WTC11 (cell line): ENCODE results near the gene MZT1. TPM values are rescaled to one million over a fixed set of nuclear protein-coding genes. Genes with fewer than 3 reads are reported as not detected.

Experiments used
- ATAC-seq: fragments of 200-7000 bp; cut with Tn5 transposase; 2 replicates; pipeline ENCODE4 v1.10.0; 2021; ENCODE audit warnings: mild to moderate bottlenecking, moderate library complexity
- CTCF ChIA-PET: fragments of 300-600 bp; sonication (Branson Sonifier 250); formaldehyde crosslinking; loops from one replicate; lab custom pipeline; 2021; ENCODE audit warnings: antibody characterized with exemption; lab: Charles Lee
- POLR2A ChIA-PET: fragments of 350-600 bp; sonication (Branson Sonifier 250); formaldehyde crosslinking; loops from one replicate; lab custom pipeline; 2021; ENCODE audit warnings: antibody characterized with exemption; lab: Charles Lee
- DNase-seq: peaks from one replicate; pipeline ENCODE4 v3.0.0; 2021; ENCODE audit warnings: low spot score
- H3K27ac Mint-ChIP-seq: 2 replicates; pipeline ENCODE4 v1.8.0; 2021; ENCODE audit warnings: mixed read lengths
- H3K27me3 Mint-ChIP-seq: 2 replicates; pipeline ENCODE4 v1.8.0; 2021; ENCODE audit warnings: low read depth, mild to moderate bottlenecking, moderate library complexity, mixed read lengths
- H3K36me3 Mint-ChIP-seq: 2 replicates; pipeline ENCODE4 v1.8.0; 2021; ENCODE audit warnings: mixed read lengths
- H3K4me1 Mint-ChIP-seq: 2 replicates; pipeline ENCODE4 v1.8.0; 2022; ENCODE audit warnings: mixed read lengths
- H3K4me3 Mint-ChIP-seq: 2 replicates; pipeline ENCODE4 v1.8.0; 2021; ENCODE audit warnings: mild to moderate bottlenecking, moderate library complexity, mixed read lengths
- H3K9me3 Mint-ChIP-seq: 2 replicates; pipeline ENCODE4 v1.8.0; 2021; ENCODE audit warnings: mixed read lengths
- CBFB ChIP-seq: sonication (generic); formaldehyde crosslinking; IDR thresholded peaks from 2 replicates; pipeline ENCODE4 v1.8.1; 2022; ENCODE audit warnings: mild to moderate bottlenecking, low read depth, missing genetic modification reagents
- IRF2 ChIP-seq: sonication (generic); formaldehyde crosslinking; IDR thresholded peaks from 2 replicates; pipeline ENCODE4 v1.8.0; 2022; ENCODE audit warnings: low read depth, missing genetic modification reagents, borderline replicate concordance
- JAZF1 ChIP-seq: fragments of 250-450 bp; sonication (Bioruptor Pico); IDR thresholded peaks from 2 replicates; pipeline ENCODE4 v1.9.0; 2021; ENCODE audit warnings: moderate library complexity, mild to moderate bottlenecking, inconsistent platforms
- KAT7 ChIP-seq: sonication (generic); formaldehyde crosslinking; IDR thresholded peaks from 2 replicates; pipeline ENCODE4 v1.8.1; 2023; ENCODE audit warnings: missing genetic modification reagents, mild to moderate bottlenecking, borderline replicate concordance
- MXD4 ChIP-seq: fragments of 250-450 bp; sonication (Bioruptor Pico); IDR thresholded peaks from 2 replicates; pipeline ENCODE4 v1.8.0; 2021; ENCODE audit warnings: mild to moderate bottlenecking, moderate library complexity, borderline replicate concordance
- NFATC4 ChIP-seq: fragments of 250-450 bp; sonication (Bioruptor Pico); IDR thresholded peaks from 2 replicates; pipeline ENCODE4 v1.9.0; 2021; ENCODE audit warnings: mild to moderate bottlenecking
- NFYB ChIP-seq: sonication (generic); formaldehyde crosslinking; conservative IDR thresholded peaks from 2 replicates; pipeline ENCODE4 v1.8.0; 2022; ENCODE audit warnings: low read depth, missing genetic modification reagents
- NR1H2 ChIP-seq: sonication (generic); formaldehyde crosslinking; IDR thresholded peaks from 2 replicates; pipeline ENCODE4 v1.9.0; 2021; ENCODE audit warnings: mild to moderate bottlenecking, moderate library complexity, missing genetic modification reagents
- NR3C1 ChIP-seq: sonication (generic); formaldehyde crosslinking; conservative IDR thresholded peaks from 2 replicates; pipeline ENCODE4 v1.8.1; 2023; ENCODE audit warnings: low read depth, mild to moderate bottlenecking, missing genetic modification reagents
- SOX15 ChIP-seq: fragments of 250-450 bp; sonication (Bioruptor Pico); IDR thresholded peaks from 2 replicates; pipeline ENCODE4 v1.9.0; 2021; ENCODE audit warnings: mild to moderate bottlenecking
- TCF7 ChIP-seq: sonication (generic); formaldehyde crosslinking; IDR thresholded peaks from 2 replicates; pipeline ENCODE4 v1.8.0; 2022; ENCODE audit warnings: mild to moderate bottlenecking, low read depth, missing genetic modification reagents, moderate library complexity
- TEAD4 ChIP-seq: sonication (generic); formaldehyde crosslinking; IDR thresholded peaks from 2 replicates; pipeline ENCODE4 v1.8.0; 2022; ENCODE audit warnings: mild to moderate bottlenecking, missing genetic modification reagents
- ZNF121 ChIP-seq: sonication (generic); formaldehyde crosslinking; IDR thresholded peaks from 2 replicates; pipeline ENCODE4 v1.8.0; 2023; ENCODE audit warnings: missing genetic modification reagents
- ZNF317 ChIP-seq: sonication (generic); formaldehyde crosslinking; IDR thresholded peaks from 2 replicates; pipeline ENCODE4 v1.8.1; 2023; ENCODE audit warnings: low read depth, mild to moderate bottlenecking, moderate library complexity, missing genetic modification reagents, borderline replicate concordance
- ZNF671 ChIP-seq: fragments of 250-450 bp; sonication (Bioruptor Pico); IDR thresholded peaks from 2 replicates; pipeline ENCODE4 v1.8.0; 2021; ENCODE audit warnings: mild to moderate bottlenecking
- total RNA-seq: library from RNA; stranded (reverse); gene quantifications from 3 replicates; pipeline ENCODE4 v1.2.3, GENCODE V29; 2021
- TF ChIP-seq, protein P1 (sequence below): sonication (generic); formaldehyde crosslinking; IDR thresholded peaks from 2 replicates; pipeline ENCODE4 v1.8.0; 2023; ENCODE audit warnings: mild to moderate bottlenecking, missing genetic modification reagents
- TF ChIP-seq, protein P2 (sequence below): sonication (generic); formaldehyde crosslinking; IDR thresholded peaks from 2 replicates; pipeline ENCODE4 v1.8.1; 2022; ENCODE audit warnings: low read depth, missing genetic modification reagents, borderline replicate concordance
- TF ChIP-seq, protein P3 (sequence below): fragments of 250-450 bp; sonication (Bioruptor Pico); conservative IDR thresholded peaks from 2 replicates; pipeline ENCODE4 v1.9.0; 2021; ENCODE audit warnings: mild to moderate bottlenecking
- TF ChIP-seq, protein P4 (sequence below): fragments of 250-450 bp; sonication (Bioruptor Pico); IDR thresholded peaks from 2 replicates; pipeline ENCODE4 v1.9.0; 2021; ENCODE audit warnings: mild to moderate bottlenecking
- TF ChIP-seq, protein P5 (sequence below): sonication (generic); formaldehyde crosslinking; IDR thresholded peaks from 2 replicates; pipeline ENCODE4 v1.8.1; 2023; ENCODE audit warnings: mild to moderate bottlenecking, missing genetic modification reagents, moderate library complexity
- TF ChIP-seq, protein P6 (sequence below): sonication (generic); formaldehyde crosslinking; IDR thresholded peaks from 2 replicates; pipeline ENCODE4 v1.8.0; 2022; ENCODE audit warnings: mild to moderate bottlenecking, missing genetic modification reagents
- TF ChIP-seq, protein P7 (sequence below): fragments of 250-450 bp; sonication (Bioruptor Pico); IDR thresholded peaks from 2 replicates; pipeline ENCODE4 v1.9.0; 2021; ENCODE audit warnings: mild to moderate bottlenecking

The MZT1 gene
- total RNA-seq, 1 experiment from 2014 or later = 23.5 TPM

DNA sequence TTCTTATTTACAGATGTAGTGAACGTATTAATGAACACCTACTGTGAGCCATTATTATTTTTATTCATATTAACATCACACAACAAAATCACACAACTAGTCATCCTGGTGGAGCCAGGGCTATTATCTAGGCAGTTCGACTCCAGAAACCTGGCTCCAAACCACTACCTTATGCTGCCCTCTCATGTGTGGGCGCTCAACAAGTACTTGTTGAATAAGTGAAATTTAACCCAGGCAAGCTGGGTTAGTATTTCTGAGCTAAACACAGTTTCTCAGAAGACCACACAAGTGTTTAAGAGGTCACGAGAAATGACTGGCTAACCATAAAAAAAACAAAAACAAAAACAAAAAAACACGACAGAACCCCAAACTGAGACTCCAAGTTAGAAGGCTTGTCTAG lies 33.6 kb downstream of the MZT1 start (continued):
- TF ChIP-seq, protein P1, sequence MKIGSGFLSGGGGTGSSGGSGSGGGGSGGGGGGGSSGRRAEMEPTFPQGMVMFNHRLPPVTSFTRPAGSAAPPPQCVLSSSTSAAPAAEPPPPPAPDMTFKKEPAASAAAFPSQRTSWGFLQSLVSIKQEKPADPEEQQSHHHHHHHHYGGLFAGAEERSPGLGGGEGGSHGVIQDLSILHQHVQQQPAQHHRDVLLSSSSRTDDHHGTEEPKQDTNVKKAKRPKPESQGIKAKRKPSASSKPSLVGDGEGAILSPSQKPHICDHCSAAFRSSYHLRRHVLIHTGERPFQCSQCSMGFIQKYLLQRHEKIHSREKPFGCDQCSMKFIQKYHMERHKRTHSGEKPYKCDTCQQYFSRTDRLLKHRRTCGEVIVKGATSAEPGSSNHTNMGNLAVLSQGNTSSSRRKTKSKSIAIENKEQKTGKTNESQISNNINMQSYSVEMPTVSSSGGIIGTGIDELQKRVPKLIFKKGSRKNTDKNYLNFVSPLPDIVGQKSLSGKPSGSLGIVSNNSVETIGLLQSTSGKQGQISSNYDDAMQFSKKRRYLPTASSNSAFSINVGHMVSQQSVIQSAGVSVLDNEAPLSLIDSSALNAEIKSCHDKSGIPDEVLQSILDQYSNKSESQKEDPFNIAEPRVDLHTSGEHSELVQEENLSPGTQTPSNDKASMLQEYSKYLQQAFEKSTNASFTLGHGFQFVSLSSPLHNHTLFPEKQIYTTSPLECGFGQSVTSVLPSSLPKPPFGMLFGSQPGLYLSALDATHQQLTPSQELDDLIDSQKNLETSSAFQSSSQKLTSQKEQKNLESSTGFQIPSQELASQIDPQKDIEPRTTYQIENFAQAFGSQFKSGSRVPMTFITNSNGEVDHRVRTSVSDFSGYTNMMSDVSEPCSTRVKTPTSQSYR (CRISPR knock-in tag) = no peak
- TF ChIP-seq ZNF317 (CRISPR knock-in tag) (no peak), MXD4 (CRISPR knock-in tag) (no peak), NR1H2 (CRISPR knock-in tag) (no peak), NR3C1 (CRISPR knock-in tag) (no peak)
- TF ChIP-seq, protein P2, sequence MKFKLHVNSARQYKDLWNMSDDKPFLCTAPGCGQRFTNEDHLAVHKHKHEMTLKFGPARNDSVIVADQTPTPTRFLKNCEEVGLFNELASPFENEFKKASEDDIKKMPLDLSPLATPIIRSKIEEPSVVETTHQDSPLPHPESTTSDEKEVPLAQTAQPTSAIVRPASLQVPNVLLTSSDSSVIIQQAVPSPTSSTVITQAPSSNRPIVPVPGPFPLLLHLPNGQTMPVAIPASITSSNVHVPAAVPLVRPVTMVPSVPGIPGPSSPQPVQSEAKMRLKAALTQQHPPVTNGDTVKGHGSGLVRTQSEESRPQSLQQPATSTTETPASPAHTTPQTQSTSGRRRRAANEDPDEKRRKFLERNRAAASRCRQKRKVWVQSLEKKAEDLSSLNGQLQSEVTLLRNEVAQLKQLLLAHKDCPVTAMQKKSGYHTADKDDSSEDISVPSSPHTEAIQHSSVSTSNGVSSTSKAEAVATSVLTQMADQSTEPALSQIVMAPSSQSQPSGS (CRISPR knock-in tag) = no peak
- TF ChIP-seq, protein P3, sequence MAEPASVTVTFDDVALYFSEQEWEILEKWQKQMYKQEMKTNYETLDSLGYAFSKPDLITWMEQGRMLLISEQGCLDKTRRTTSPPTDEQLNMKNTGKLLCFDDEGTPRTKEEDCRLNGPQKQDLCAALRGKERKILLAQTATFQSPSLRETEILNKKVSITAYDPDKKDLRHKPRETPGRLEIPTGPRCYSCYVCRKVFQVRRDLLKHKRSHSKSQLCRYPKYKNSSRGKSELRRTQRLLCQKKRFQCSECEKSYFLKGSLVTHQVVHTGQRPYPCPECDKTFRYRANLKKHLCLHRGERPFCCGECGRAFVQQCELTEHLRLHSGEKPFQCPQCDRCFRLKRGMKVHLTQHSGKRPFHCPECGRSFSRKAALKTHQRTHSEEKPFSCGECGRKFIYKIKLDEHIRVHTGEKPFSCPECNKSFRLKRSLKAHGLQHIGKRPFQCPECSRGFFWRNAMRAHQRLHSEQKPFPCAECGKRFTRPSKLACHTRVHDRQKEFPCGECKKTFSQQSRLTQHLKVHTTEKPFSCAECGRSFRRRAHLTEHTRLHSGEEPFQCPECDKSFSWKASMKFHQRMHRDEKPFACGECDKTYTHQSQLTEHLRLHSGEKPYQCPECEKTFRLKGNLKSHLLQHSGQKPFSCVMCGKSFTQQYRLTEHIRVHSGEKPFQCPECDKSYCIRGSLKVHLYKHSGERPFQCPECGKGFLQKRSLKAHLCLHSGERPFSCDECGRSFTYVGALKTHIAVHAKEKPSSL = no peak

DNA sequence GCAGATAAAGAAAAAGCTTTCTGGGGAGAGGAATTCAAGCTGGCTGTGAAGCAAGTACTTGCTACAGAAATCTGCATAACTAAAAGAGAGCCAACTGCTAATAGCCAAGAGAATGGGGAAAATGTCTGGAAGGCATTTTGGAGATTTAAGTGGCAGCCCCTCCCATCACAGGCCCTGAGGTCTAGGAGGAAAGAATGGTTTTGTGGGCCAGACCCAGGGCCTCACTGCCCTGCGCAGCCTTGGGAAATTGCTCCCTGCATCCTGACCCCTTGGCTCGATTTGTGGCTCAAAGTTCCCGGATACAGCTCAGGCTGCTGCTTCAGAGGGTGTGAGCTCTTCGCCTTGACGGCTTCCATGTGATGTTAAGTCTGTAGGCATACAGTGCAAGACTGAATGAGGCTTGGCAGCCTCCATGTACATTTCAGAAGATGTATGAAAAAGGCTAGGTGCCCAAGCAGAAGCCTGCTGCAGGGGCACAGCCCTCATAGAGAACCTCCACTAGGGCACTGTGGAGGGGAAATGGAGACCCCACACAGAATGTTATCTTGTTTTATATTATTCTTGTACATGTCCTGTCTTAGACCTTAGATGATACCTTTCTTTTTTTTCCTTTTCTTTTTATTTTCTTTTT lies 34.4 kb downstream of the MZT1 start:
- no peak for ATAC-seq
- H3K4me1 Mint-ChIP-seq = no peaks in the 10 kb centered on the region
- CTCF ChIA-PET = no interaction called here
- no peak for TF ChIP-seq JAZF1 (CRISPR knock-in tag)
- TF ChIP-seq IRF2 (CRISPR knock-in tag) = no peak
- no peak for TF ChIP-seq CBFB (CRISPR knock-in tag)
- no peak for TF ChIP-seq KAT7
- no peak for TF ChIP-seq NFATC4 (CRISPR knock-in tag)
- TF ChIP-seq SOX15 (CRISPR knock-in tag) = no peak
- TF ChIP-seq, protein P4, sequence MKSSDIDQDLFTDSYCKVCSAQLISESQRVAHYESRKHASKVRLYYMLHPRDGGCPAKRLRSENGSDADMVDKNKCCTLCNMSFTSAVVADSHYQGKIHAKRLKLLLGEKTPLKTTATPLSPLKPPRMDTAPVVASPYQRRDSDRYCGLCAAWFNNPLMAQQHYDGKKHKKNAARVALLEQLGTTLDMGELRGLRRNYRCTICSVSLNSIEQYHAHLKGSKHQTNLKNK (CRISPR knock-in tag) = no peak
- TF ChIP-seq, protein P5, sequence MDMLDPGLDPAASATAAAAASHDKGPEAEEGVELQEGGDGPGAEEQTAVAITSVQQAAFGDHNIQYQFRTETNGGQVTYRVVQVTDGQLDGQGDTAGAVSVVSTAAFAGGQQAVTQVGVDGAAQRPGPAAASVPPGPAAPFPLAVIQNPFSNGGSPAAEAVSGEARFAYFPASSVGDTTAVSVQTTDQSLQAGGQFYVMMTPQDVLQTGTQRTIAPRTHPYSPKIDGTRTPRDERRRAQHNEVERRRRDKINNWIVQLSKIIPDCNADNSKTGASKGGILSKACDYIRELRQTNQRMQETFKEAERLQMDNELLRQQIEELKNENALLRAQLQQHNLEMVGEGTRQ = no peak
- TF ChIP-seq, protein P6, sequence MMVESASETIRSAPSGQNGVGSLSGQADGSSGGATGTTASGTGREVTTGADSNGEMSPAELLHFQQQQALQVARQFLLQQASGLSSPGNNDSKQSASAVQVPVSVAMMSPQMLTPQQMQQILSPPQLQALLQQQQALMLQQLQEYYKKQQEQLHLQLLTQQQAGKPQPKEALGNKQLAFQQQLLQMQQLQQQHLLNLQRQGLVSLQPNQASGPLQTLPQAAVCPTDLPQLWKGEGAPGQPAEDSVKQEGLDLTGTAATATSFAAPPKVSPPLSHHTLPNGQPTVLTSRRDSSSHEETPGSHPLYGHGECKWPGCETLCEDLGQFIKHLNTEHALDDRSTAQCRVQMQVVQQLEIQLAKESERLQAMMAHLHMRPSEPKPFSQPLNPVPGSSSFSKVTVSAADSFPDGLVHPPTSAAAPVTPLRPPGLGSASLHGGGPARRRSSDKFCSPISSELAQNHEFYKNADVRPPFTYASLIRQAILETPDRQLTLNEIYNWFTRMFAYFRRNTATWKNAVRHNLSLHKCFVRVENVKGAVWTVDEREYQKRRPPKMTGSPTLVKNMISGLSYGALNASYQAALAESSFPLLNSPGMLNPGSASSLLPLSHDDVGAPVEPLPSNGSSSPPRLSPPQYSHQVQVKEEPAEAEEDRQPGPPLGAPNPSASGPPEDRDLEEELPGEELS (CRISPR knock-in tag) = no peak
- no peak for TF ChIP-seq NFYB (CRISPR knock-in tag)
- TF ChIP-seq, protein P2 (CRISPR knock-in tag) = no peak
- no peak for TF ChIP-seq TCF7 (CRISPR knock-in tag)
- no peak for TF ChIP-seq ZNF671 (CRISPR knock-in tag)
- TF ChIP-seq TEAD4 (CRISPR knock-in tag) = no peak
- TF ChIP-seq, protein P7, sequence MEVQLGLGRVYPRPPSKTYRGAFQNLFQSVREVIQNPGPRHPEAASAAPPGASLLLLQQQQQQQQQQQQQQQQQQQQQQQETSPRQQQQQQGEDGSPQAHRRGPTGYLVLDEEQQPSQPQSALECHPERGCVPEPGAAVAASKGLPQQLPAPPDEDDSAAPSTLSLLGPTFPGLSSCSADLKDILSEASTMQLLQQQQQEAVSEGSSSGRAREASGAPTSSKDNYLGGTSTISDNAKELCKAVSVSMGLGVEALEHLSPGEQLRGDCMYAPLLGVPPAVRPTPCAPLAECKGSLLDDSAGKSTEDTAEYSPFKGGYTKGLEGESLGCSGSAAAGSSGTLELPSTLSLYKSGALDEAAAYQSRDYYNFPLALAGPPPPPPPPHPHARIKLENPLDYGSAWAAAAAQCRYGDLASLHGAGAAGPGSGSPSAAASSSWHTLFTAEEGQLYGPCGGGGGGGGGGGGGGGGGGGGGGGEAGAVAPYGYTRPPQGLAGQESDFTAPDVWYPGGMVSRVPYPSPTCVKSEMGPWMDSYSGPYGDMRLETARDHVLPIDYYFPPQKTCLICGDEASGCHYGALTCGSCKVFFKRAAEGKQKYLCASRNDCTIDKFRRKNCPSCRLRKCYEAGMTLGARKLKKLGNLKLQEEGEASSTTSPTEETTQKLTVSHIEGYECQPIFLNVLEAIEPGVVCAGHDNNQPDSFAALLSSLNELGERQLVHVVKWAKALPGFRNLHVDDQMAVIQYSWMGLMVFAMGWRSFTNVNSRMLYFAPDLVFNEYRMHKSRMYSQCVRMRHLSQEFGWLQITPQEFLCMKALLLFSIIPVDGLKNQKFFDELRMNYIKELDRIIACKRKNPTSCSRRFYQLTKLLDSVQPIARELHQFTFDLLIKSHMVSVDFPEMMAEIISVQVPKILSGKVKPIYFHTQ (CRISPR knock-in tag) = no peak
- no peak for TF ChIP-seq ZNF121 (CRISPR knock-in tag)

More for the DNA sequence above, 34.4 kb downstream of the MZT1 start:
- Mint-ChIP-seq H3K36me3 (peaks cover 31% of the 10 kb centered on the region), H3K9me3 (peaks cover 45% of the 10 kb centered on the region), H3K27ac (no peak overlapping the region), H3K27me3 (no peaks in the 10 kb centered on the region), H3K4me3 (no peak overlapping the region)
- DNase-seq = no peak
- POLR2A ChIA-PET = interaction anchor here (0.6 kb wide), 1 partner anchor 88 kb away, joined by 5 read pairs; no protein-coding TSS in a partner anchor
